GM20431 (cell line): ENCODE results near the gene CCL2.

Experiments used
- in situ Hi-C: fragments of 300-500 bp; cut with MseI, MboI; formaldehyde crosslinking; loops from one replicate; pipeline ENCODE4 v1.15.0; 2020; ENCODE audit warnings: low sequenced_read_pairs; ENCODE audit not compliant: unreplicated experiment

Gene CCL2

DNA sequence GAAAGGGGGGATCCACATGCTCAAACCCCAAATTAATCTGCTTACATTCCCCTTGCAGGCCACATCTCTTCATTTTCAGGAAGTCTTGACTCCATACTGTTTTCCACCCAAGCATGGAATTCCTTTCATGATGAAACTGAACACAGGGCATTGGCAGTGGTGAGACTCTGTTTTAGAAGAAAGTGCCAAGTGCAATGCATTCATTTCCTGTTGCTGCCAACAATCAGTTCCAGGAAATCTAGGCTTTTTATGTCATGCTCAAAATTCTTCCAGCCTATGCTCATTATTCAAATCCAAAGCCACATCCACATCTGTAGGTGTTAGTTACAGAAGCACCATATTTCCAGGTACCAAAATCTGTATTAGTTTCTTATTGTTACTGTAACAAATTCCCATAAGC is 4.1 kb downstream of the CCL2 start:
- in situ Hi-C loops: no loop called here

- in situ Hi-C loops: no loop called here
These were observed 5.8 kb downstream of the CCL2 start for GRCh38 chr17:34260861-34261260.

DNA sequence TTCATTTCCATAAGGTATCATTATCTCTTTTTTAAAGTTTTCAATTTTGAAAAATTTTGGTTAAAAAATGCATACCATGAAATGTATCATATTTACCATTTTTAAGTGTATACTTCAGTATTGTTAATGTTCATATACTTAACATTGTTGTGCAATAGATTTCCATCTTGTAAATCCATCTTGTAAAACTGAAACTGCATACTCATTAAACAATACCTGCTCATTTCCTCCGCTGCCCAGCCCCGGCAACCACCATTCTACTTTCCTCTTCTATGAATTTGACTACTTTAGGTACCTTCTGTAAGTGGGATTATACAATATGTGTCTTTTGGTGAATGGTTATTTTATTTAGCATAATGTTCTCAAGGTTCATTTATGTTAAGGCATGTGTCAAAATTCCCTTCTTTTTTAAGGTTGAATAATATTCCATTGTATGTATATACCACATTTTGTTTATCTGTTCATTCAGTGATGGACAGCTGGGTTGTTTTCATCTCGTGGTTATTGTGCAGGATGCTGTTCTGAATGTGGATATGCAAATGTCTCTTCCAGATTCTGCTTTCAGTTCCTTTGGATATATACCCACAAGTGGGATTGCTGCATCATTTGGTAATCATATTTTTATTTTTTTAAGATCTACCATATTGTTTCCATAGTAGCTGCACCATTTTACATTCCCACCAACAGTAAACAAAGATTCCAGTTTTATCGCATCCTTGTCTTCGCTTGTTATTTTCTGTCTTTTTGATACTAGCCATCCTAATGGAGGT is 6.7 kb downstream of the CCL2 start:
- in situ Hi-C loops: no loop called here

DNA sequence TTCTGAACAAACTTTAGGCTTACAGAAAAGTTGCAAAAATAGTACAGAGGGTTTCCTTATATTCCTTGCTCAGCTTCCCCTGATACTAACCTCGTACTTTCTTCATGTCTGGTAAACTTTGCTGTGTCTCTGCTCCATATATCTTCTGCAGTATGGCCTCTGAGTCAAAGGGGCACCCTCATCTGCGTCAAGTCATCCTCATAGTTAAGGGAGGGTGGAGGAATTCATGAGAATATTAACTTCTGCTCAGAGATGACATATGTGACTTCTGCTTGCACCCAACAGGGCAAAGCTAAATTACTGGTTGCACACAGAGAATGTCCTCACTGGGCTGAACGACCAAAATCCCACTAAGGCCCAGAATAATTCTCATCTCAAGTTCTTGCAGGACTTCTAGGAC is 10.6 kb downstream of the CCL2 start:
- in situ Hi-C loops: no loop called here

DNA sequence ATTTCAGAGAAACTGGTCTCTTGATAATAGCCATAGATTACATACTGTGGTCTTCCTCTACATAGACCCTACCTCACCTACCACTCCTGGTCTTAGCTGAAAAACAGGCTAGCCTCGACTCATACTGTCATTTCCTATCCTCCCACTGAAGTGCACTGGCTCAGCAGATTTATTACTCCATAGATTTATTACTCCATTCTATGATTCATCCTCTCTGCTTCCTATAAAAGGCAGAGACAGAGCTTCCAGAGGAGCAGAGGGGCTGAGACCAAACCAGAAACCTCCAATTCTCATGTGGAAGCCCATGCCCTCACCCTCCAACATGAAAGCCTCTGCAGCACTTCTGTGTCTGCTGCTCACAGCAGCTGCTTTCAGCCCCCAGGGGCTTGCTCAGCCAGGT is 14.9 kb downstream of the CCL2 start, which contains the start of gene CCL7:
TSS of gene CCL7 (plus strand) at position 253 of the 400 bp plus-strand sequence. CDS start at position 323, 70 bp downstream.
- in situ Hi-C loops: no loop called here

- in situ Hi-C loops: no loop called here
These were observed 20.8 kb downstream of the CCL2 start for GRCh38 chr17:34275881-34276280.

GRCh38 chr17:34276826-34277225 is 21.7 kb downstream of the CCL2 start:
- in situ Hi-C loops: no loop called here

DNA sequence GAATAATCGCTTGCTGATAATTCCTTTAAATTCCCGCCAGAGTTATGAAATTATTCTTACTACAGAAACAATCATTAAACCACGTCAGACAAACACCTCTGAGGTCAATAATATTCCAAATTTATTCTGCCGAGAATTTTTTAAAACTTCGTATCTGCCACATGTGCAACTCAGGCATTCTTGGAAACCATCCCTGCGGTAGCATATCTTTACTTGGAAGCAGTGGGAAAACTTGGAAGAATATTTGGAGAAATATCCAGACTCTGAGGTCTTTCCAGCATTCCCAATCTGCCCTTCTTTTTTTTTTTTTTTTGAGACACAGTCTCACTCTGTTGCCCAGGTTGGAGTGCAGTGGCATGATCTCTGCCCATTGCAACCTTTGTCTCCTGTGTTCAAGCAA is 28.5 kb downstream of the CCL2 start:
- in situ Hi-C loops: no loop called here

GRCh38 chr17:34285286-34285792 is 30.3 kb downstream of the CCL2 start, which contains the start of gene CCL11:
Gene CCL11, plus strand, starts transcription at chr17:34285742. Its CDS starts 67 bp downstream, at chr17:34285809.
- in situ Hi-C loops: no loop called here

DNA sequence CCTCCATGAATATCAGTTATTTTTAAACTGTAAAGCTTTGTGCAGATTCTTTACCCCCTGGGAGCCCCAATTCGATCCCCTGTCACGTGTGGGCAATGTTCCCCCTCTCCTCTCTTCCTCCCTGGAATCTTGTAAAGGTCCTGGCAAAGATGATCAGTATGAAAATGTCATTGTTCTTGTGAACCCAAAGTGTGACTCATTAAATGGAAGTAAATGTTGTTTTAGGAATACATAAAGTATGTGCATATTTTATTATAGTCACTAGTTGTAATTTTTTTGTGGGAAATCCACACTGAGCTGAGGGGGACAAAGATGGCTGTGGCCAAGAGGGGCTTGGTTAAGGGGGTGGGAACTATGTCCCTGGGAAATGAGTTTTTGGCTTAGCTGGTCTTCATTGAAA is 32.8 kb downstream of the CCL2 start:
- in situ Hi-C loops: no loop called here

DNA sequence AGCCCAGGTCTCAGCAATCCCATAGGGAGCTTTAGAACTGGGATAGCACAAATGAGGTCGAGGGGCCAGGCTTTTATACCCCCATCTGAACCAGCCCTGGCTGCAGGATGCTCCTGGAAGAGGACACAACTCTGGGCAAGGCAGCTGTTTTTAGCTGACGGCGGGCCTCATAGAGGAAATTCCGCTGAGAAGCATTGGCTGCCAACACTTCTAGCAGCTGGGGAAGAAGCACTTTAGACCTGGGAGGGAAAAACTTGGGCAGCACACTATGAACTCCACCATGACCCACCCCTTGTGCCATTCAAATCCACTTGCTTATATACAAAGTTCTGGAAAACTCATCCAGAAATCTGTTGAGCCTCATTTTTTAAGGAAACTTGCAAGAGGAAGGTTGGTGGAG is 35.5 kb downstream of the CCL2 start:
- in situ Hi-C loops: no loop called here

- in situ Hi-C loops: no loop called here
These were observed 36.8 kb downstream of the CCL2 start for GRCh38 chr17:34291721-34292348.

GRCh38 chr17:34299027-34299426 is 43.9 kb downstream of the CCL2 start:
- in situ Hi-C loops: no loop called here

DNA sequence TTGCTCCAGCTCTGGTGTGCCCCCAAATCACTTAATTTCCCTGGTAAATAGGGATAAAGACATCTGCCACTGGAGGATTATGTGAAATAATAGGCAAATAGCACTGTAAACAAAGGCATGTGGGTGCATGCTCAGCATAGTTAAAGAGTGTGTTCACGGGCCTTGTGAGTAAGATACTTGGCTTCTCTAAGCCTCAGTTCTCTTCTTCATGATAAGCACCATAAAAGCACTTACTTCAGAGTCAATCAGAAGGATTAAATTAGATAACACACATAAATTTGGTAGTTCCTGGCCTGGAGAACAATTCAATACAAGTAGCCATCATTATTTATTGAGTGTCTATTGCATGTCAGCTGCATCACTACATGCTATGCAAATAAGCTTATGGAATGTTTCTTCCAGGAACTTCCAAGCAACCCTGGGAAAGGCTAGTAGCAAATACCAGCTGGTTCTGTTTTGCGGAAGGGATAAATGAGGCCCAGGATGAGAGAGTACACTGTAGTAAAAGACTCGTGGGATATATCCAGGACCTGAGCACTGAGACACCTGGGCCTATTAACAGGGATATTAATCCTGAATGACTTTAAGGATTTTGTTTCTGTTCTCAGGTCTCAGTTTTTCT is 45.0 kb downstream of the CCL2 start:
- in situ Hi-C loops: no loop called here

GRCh38 chr17:34300652-34301370 is 45.7 kb downstream of the CCL2 start:
- in situ Hi-C loops: no loop called here

GRCh38 chr17:34301986-34302385 is 46.9 kb downstream of the CCL2 start:
- in situ Hi-C loops: no loop called here

GRCh38 chr17:34302636-34303035 is 47.6 kb downstream of the CCL2 start:
- in situ Hi-C loops: no loop called here

DNA sequence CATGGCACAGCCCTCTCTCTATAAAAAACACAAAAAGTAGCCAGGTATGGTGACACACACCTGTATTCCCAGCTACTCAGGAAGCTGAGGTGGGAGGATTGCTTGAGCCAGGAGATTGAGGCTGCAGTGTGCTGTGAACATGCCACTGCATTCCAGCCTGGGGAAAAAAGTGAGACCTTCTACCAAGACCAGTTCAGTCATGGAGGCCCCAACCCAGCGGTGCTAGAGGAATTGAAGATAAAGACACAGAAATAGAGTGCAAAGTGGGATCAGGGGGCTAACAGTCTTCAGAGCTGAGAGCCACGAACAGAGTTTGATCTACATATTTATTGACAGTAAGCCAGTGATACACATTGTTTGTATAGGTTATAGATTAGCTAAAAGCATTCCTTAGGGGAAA is 48.5 kb downstream of the CCL2 start:
- in situ Hi-C loops: no loop called here

- in situ Hi-C loops: no loop called here
These were observed 50.0 kb downstream of the CCL2 start for GRCh38 chr17:34305061-34305460.

DNA sequence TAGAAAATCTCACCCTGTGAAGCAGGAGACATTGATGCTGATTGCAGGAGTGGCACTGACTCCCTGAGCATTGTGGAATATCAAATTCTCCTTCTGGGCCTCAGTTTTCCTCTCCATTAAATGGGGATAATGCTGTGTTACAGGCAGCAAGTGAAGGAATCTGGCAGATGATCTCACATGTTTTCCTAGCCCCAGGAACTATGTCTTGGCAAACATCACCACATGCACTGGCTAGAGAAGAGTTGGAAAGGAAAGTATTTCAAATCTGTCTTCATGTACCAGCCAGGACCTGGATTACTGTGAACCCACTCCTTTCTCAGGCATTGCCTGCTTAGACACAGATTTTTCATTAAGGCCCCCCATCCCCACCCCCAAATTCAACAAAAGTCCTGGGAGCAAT is 50.5 kb downstream of the CCL2 start:
- in situ Hi-C loops: no loop called here
